ENCODE measurements around the gene SPATC1L.
"Not testable (repeated sequence)": the region's sequence is repeated elsewhere in the genome, so short reads cannot be mapped to it uniquely, and the experiment has no call there.

Gene SPATC1L

DNA sequence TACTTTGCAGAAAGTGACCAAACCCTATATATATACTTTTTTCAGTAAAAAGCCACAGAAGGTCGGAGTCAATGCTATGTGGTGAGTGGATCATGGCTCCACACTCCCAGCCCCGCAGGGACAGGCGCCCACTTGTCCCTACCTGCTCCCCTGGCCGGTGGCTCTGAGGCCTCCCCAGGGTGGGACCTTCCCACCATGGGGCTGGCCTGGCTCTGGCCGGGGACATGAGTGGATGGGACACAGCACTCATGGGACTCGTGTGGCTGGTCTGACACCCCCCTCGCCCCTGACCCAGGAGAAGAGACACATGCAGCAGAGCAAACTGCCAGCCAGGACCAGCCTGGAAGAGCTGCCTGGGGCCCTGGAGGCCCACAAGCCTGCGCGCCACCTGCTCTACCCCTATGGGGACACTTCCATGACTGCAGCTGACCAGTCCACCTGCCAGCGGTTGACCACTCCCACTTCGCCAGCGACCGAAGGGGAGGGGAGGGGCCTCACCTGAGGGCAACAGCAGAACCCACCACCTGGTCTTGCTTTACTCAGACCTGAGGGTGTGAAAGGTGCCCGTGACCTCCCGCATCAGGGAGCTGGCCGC, 2.2 kb downstream of the SPATC1L start:
- no peak for DNase-seq

DNA sequence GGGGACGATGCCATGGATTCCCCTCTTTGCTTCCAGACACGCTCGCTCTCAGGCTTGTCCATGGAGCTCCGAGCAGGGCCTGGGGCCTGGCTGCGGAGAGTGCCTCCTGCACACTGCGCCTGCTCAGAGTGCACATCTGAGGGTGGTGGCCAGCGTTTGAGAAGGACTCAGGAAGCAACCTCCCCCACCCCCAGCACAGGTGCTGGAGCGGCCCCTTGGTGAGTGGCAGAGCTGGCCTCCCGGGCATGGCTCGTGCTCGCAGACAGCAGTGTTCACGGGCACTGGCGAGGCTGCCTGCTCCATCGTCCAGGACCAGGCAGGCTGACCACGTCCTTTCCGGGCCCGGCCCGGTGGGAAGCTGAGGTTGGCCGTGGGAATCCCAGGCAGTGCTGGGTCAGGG, 2.8 kb downstream of the SPATC1L start:
- no peak for DNase-seq

DNA sequence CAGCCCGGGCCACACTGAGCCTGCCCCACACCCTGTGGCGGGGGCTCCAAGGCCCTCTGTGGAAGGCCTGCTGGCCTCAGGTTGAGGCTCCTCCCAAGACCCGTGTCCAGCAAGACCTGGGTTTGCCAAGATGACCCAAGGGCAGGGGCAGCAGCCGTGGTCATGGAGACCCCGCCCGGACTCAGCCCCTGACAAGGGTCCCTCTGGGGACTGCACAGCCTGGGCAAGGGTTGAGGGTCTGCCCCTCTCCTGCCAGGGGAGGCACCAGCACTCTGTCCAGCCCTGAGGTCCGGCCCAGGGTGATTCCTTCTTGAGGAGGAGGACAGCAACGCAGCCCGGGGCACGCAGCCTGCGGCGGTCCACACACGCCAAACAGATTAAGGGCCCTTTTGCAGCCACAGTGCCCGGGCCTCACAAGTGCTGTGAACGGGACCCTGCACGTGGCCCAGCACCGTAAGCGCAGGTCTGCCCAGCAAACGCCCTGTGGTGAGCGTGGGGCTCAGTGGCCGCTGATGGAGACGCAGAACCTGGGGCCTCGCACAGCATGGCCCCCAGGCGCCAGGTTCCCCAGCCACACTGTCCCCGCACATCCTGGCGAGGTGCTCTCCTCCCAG, 3.4 kb downstream of the SPATC1L start:
- no peak for DNase-seq

DNA sequence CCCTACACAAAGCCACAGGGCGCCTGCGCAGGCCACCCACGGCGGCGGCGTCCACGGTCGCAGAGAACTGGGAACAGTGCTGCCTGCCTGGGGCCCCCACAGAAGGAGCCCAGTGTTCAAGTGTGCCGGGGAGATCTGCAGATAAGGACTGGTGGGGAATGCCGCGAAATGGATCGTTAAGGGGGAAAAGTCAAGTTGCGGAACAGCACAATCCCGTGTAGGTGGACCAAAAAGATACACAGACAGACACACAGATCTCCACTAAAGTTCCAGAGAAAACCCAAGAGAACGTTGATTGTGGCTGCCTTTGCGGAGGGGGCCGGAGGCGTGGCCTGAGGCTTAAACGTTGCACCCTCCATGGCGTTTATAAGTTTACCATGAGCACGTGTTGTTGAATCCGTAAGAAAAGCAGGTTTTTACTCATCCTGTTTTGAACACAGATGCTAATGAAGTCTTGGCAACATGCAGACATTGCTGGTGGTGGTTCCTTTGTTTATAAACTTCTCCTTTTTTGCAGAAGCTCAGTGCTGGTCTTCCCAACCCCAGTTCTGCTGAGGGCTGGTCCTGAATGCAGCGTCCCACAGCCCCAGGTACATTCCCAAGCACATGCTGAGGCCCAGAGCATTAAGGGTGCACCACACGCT, 4.1 kb downstream of the SPATC1L start:
- no peak for DNase-seq

DNA sequence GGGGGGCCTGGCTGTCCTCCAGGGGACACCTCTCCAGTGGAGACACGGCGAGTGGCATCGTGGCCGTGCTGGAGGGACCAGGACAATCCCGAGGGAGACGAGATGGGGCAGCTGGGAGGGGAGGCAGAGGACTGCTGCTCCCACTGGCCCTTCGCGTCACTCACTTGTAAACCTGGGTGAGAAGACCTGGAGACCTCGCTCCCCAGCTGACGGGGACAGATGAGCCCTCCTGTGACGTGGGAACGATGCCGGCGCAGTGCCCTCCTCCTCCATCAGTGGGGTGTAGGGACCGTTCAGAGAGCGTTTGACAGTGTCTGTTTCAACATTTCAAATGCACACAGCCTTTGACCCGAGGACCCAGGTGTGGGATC, 4.6 kb downstream of the SPATC1L start:
- no peak for DNase-seq

DNA sequence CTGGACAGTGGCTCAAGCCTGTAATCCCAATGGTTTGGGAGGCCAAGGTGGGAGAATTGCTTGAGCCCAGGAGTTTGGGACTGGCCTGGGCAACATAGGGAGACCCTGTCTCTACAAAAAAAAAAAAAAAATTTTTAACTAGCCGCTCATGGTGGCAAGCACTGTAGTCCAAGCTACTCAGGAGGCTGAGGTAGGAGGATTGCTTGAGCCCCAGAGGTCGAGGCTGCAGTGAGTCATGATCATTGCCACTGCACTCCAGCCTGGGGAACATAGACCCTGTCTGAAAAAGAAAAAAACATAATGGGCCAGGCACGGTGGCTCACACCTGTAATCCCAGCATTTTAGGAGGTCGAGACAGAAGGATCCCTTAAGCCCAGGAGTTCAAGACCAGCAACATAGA, 5.3 kb downstream of the SPATC1L start:
- DNase-seq, result no peak

DNA sequence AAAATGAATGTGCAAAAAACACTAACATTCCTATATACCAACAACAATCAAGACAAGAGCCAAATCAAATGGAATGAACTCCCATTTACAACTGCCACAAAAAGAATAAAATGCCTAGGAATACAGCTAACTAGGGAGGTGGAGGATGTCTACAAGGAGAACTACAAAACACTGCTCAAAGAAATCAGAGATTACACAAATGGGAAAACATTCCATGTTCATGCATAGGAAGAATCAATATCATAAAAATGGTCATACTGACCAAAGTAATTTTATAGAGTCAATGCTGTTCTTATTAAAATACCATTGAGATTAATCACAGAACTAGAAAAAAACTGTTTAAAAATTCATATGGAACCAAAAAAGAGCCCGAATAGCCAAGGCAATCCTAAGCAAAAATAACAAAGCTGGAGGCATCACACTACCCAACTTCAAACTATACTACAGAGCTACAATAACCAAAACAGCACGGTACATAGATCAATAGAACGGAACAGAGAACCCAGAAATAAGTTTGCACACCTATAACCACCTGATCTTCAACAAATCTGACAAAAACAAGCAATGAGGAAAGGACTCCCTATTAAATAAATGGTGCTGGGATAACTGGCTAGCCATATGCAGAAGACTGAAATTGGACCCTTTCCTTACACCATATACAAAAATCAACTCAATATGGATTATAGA, 7.7 kb downstream of the SPATC1L start:
- DNase-seq, result not testable (repeated sequence)

DNA sequence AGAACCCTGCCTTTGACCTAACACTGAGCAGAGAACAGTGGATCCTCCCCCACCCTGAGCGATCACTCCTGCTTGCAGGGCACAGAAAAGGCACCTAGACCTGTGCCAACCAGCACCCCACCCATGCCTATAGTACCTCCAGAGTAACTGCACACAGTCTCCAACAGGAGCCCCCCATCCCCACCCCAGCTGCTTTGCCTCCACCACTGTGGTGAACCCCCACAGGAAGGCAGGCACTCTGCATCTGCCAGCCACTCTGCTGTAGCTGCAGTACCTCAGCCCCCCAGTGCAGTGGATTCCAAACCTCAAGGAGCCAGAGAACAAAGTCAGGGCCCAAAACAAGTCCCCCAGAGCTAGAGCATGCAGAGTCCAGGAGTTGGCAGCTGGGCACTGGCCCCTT, 10.7 kb downstream of the SPATC1L start:
- no peak for DNase-seq

DNA sequence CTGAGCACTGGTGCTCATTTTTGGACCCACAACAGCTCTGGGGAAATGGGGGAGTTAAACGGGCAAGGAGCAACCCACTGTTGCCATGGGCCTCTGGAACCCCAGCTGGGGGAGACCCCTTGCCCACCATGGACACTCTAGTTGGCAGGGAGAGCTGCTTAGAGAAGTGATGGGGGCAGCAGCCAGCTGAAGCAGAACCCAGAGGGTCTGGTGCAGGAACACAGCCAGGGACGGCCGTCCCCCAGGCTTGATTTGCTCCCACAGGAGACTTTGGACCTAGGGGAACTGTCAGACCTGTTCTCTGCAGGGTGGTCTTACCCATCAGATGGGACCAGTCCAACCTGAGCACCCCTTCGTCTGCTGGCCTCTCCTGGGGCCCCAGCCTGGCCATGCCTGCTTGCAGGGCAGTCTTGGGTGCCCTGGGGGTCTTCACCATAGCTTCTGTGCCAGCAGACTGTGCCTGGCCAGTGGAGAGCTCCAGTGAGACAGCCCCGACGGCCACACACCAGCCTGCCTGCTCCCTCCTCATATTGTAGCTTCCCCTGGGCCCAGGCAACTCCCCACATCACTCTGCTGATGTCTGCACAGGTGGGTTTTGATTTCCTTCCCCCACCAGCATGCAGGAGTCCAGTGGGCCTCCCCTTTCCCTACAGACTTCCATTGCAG, 11.3 kb downstream of the SPATC1L start:
- DNase-seq, result no peak

DNA sequence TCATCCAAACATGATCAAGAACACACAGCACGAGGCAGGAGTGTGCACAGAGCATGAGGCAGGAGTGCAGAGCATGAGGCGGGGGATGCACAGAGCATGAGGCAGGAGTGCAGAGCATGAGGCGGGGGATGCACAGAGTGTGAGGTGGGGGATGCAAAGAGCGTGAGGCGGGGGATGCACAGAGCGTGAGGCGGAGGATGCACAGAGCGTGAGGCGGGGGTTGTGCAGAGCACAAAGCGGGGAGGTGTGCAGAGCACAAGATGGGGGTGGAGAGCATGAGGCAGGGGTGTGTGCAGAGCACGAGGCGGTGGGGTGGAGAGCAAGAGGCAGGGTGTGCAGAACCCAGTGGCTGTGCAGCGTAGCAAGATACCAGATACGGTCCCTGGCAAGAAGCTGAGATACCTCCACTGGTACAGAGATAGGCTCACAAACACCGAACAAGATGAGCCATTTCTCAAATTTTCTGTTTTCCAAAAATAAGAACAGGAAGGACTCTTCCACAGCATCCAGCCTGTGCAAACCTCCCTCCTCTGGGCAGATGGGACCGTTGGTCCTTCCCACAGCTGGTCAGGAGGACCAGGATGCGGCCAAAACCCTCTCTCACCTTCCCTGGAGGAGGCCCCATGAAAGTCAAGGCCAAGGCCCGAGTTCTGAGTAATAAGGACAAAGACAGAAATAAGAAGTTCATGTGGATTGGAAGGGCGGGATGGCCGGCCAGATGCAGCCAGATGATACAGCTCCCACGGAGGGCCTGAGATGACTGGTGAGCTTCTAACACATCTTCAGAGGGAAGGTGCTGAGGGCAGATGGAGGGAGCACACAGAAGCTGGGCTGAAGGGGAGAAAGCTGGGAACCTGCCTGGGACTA, 12.0 kb downstream of the SPATC1L start:
- DNase-seq, result no peak

DNA sequence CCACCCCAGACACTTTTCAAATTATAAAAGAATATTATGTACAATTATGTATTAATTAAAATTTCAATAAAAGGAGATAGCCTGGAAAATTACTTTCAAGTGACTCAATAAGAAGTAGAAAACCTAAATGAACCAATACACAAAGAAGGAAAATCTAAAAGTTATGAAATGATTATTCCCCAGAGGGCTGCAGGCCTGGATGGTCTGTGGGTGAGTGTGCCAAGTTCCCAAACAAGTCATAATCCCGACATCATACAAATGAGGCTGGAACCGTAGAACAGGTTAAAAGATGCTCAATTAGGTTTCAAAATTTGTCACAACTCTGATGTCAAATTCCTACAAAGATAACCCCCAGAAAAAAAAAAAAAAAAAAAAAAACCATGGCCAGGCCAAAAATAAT, 12.7 kb downstream of the SPATC1L start:
- DNase-seq, result no peak

DNA sequence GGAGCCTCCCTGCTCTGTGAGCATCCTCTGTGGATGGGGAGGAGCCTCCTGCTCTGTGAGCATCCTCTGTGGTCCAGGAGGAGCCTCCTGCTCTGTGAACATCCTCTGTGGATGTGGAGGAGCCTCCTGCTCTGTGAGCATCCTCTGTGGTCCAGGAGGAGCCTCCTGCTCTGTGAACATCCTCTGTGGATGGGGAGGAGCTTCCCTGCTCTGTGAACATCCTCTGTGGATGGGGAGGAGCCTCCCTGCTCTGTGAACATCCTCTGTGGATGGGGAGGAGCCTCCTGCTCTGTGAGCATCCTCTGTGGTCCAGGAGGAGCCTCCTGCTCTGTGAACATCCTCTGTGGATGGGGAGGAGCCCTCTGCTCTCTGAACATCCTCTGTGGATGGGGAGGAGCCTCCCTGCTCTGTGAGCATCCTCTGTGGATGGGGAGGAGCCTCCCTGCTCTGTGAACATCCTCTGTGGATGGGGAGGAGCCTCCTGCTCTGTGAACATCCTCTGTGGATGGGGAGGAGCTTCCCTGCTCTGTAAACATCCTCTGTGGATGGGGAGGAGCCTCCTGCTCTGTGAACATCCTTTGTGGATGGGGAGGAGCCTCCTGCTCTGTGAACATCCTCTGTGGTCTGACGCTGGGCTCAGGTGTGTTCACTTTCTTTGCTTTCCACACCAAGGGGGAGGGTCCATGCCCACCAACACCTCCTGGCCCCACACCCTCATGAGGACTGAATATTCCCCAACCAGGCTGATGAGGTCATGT, 13.6 kb downstream of the SPATC1L start:
- DNase-seq, result not testable (repeated sequence)

DNA sequence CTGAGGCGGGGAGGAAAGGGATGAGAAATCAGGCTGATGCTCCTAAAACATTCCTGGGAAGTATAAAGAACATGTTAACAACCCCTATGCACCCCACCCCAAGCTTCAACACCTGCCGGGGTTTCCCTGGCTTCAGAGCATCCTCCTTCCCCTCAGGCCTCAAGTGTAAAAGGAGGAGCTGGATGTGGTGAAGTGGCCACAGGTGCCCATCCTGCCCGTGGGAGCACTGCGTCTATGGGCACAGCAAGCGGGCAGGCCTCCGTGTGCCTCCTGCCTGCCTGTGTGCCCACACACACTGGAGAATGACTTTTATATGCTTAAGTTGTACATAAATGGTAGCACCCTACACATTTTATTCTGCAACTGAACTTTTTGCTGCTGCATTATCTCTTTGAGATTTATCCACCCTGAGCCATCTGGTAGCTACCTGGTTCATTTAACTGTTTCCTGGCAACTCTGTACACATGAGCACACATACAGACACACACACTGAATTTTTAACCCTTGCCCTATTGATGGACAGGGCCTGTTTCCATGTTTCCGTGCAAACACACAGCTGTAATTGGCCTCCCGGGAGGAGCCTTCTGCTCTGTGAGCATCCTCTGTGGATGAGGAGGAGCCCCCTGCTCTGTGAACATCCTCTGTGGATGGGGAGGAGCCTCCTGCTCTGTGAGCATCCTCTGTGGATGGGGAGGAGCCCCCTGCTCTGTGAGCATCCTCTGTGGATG, 15.4 kb downstream of the SPATC1L start:
- DNase-seq, result no peak

DNA sequence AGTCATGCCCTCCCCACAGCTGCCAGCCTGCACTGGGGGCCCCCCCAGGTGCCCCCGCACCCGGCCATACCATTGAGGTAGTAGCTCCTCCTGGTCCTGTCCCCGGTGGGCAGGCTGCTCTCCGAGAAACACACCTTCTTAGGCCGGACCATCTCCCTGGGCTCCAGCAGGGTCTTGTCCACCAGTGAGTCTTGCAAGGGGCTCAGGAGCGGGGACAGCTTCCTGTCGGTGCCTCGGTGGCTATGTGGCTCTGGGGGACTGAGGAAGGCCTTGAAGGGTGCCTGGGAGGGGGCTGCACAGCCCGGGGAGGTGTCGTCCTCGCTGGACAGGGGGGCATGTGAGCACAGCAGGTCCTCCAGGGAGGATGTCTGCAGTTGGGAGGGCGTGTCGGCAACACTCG, 16.0 kb downstream of the SPATC1L start:
- DNase-seq, result no peak

DNA sequence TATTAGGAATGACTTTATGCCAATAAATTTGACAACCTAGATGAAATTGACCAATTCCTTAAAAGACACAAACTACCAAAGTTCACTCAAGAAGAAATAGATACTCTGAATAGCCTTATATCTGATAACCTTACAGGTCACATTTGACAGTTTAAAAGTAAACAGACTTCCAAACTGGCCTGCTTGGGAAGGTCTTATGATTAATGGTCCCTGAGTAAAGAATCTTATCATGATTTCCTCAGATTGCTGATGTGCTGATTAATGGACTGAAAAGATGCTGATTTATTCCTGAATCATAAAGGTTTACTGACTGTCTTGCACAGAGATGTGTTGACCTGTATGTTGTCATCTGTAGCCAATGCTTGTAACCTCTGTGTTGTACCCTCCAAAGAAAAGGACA, 19.2 kb downstream of the SPATC1L start:
- DNase-seq, result no peak

DNA sequence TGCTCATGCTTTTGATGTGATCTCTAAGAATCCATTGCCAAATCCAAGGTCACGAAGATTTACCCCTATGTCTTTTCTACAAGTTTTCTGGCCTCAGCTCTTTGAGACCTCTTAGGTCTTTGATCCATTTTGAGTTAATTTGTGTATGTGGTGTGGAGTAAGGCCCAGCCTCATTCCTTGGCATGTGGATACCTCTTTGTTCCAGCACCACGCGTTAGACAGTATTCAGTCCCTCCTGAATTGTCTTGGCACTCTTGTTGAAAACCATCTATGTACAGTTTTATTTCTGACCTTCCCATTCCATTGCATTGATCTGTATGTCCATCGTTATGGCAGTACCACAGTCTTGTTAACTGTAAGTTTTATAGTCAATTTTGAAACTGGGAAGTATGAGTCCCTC, 20.9 kb downstream of the SPATC1L start:
- no peak for DNase-seq

DNA sequence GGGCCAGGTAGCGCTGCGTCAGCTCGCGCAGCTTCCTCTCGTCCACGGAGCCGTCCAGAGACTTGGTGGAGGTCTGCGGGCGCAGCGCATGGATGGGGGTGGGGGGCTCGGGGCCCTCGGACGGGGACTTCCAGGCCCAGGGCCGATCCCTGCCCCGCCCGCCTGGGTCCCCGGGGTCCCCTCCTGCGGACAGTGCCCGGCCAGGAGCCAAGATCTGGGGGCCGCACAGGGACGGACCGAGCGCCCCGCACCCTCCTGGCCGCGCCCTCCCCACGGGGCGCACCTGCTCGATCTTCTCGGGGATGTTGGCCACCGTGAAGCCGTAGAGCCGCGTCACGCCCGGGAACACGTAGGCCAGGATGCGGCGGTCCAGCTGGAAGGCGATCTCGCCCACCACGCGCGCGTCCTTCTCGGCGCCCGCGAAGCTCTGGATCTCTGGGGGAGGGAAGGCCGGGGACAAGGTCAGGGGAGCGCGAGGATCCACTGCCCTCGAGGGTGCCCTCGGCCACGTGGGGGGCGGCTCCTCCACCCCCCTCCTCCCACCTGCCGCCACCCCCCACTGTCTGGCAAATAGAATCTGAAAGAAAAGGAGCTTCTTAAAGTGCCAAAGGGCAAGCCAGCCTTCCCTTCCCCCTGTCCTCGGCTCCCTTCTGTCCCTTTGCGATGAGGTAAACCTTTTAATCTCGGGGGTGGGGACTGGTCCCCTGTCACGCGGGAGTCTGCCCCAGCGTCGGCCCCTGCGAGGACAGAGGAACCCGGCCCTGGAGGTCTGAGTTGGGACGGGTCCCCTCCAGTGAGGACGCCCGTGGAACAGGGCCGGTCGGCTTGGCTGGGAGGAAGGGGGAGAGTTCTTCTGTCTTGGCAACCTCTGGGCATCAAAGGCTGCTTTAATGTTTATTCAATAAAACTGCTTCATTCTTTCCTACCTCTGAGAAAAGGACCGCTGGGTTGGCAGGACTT, 22.3 kb downstream of the SPATC1L start:
- no peak for DNase-seq

DNA sequence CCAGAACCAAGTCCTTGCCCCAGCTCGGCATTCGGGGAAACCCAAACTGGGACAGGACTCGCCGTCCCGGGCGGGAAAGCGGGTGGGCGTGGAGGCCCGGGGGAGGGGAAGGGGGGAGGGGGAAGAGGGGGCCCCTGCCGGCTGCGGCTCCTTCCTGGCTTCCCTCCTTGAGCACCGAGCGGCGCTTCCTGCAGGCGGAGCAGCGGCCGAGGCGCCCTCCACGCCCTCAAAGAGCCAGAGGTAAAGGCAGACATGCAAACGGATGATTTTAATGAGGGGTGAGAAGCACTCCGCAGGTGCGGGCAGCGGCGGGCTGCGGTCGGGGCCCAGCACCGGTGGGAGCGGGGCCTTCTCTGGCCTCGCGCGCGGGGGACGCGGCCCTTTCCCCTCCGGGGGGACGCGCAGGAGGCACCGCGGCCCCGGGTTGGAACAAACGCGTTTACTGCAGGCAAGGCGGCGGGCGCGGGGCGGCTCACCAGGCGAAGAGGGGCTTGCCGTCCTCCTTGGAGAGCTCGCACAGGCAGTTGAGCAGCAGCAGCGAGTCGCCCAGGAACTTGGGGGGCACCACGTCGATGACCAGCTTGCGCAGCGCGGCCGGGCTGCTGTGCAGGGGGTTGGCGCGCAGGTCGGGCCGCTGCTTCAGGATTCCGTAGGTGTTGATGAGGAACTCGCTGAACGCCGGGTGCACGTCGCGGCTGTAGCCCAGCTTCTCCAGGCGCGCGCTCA, 23.2 kb downstream of the SPATC1L start:
- DNase-seq, result no peak

DNA sequence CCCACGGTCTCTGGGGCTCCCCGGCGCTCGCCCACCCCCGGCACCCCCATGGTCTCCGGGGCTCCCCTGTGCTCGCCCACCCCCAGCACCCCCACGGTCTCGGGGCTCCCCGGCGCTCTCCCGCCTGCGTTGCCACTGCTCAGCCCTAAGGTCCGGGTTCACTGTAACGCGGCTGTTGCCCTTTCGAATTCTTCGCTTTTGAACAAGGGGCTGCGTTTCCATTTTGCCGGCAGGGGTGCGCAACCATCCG, 23.7 kb downstream of the SPATC1L start:
- no peak for DNase-seq

Data from fibroblast of upper back skin (primary cell).